ENCODE data around the gene UBL7.
"Not testable (repeated sequence)": the region's sequence is repeated elsewhere in the genome, so short reads cannot be mapped to it uniquely, and the experiment has no call there.

The UBL7 gene

GRCh38 chr15:74460871-74461846, at the start of gene UBL7:
Gene UBL7 (minus strand): TSS chr15:74461160. CDS start chr15:74458867, 2,293 bp downstream.
- DNase-seq = peak; percentile 83

DNA sequence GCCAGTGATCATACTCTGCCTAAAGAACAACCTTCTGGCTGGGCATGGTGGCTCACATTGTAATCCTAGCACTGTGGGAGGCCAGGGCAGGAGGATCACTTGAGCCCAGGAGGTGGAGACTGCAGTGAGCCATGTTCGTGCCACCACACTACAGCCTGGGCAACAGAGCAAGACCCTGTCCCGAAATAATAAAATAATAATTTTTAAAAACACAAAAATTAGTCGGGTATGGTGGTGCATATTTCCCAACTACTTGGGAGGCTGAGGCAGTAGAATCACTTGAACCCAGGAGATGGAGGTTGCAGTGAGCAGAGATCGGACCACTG, 45.5 kb upstream of the UBL7 start:
- DNase-seq = no peak

- DNase-seq = peak; percentile 8
Observed at GRCh38 chr15:74505837-74506514, 45.0 kb upstream of the UBL7 start.

DNA sequence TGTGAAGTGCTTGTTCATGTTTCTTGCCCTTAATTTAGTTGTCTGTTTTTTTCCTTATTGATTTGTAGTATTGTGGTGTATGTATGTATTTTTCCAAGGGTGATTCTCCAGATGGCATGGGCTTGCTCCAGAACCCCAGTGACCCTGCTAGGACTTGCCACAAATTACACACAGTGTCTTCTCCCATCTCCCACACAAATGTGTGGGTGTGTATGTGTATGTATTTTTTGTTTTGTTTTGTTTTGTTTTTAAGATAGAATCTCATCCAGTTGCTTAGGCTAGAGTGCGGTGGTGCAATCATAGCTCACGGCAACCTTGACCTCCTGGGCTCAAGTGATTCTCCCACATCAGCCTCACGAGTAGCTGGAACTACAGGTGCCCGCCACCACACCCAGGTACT, 43.9 kb upstream of the UBL7 start:
- no peak for DNase-seq

DNA sequence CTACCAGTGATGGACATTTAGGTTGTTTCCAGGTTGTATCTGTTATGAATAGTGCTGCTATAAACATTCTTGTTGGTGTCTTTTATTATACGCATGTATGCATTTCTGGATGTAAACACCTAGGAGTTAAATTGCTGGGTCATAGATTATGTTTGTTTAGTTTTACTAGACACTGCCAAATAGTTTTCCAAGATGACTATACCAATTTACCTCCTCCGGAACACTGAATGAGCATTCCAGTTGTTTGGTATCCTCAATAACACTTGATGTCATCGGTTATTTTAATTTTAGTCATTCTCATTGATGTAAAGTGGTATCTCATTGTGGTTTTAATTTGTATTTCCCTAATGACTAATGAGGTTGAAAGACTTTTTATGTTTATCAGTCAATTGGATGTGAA, 43.5 kb upstream of the UBL7 start:
- no peak for DNase-seq

GRCh38 chr15:74502301-74502700, 41.3 kb upstream of the UBL7 start:
- DNase-seq = no peak

- DNase-seq = no peak
Observed at GRCh38 chr15:74500401-74500800, 39.4 kb upstream of the UBL7 start.

DNA sequence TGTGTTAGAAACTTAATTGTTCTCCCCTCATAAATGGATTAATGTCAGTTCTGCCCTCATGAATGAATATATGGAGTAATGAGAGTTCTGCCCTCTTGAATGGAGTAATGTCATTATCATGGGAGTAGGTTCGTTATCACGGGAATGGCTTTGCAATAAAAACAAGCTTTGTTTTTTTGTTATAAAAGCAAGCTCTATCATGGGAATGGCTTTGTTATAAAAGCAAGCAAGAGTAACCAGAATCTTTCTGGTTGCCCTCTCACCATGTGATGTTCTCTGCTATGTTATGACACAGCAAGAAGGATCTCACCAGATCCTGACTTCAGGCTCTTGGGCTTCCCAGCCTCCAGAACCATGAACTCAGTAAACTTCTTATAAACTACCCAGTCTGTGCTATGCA, 38.4 kb upstream of the UBL7 start:
- no peak for DNase-seq

DNA sequence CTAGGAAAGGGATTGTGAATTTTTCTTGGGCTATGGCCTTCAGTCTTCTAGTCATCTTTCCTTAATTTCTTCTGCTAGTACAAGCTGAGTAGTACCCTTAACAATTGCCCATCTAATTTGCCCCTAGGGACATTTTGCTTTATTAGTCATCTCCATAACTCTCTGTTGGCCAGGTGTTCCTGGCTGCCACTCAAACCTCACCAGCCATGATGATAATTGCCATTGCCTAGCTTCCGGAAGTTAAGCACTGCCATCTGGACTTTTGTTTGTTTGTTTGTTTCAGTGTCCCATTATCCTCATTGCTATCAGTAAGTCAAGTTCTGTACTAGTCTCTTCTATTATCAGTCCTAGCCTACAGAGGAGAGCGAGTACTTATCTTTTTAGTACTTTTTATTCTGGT, 36.6 kb upstream of the UBL7 start:
- peak; percentile 86 for DNase-seq

DNA sequence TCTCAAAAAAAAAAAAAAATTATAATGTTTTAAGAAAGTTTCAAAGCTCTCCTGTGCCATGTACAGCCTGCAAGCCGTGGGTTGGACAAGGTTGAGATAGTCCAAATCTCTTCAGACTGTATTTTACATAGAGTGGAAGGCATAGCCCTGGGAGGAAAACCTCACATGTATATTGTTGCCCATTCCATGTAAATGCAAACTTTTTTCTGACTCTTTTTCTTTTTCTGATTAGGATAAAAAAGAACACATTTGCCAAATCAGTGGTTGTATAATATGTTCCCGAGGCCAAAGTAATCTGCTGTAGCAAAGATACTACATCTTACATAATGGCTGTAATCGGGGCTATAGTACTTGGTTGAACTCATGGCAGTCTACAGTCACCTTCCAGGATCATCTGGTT, 35.7 kb upstream of the UBL7 start:
- DNase-seq = no peak

DNA sequence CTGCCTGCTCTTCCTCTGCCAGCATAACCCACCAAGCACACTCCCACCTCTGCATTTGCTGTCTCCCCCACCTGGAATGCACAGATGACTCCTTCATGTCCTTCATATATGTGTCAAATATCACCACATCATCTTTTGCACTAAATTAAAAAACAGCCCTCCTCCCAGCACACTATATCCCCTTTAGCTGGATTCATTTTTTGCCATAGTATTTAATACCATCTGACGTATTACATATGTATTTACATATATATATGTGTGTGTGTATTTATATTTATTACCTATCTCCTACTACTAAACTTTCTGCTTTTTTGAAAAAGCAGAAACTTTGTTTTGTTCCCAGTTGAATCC, 29.4 kb upstream of the UBL7 start:
- DNase-seq = no peak

GRCh38 chr15:74489518-74490338, 28.8 kb upstream of the UBL7 start:
- peak; percentile 30 for DNase-seq

- DNase-seq = no peak
Observed at GRCh38 chr15:74488776-74489175, 27.8 kb upstream of the UBL7 start.

DNA sequence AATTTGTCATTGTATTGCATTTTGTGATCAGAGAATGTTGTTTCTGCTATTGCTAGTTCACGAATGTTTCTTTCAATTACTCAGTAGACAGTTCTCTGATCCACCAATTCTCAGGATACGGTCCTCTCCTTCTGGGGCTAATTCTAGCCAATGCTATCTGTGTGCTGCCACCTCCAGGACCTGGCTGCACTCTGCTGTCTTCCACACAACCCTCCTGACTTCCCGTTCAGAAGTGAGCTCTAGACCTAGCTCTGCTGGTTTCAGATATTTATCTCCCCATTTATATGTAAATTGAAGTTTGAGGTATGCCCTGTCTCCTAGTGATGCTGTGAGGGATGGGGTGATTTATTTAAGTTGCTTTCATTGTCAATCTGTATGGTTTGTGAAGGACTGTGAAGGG, 21.7 kb upstream of the UBL7 start:
- no peak for DNase-seq

DNA sequence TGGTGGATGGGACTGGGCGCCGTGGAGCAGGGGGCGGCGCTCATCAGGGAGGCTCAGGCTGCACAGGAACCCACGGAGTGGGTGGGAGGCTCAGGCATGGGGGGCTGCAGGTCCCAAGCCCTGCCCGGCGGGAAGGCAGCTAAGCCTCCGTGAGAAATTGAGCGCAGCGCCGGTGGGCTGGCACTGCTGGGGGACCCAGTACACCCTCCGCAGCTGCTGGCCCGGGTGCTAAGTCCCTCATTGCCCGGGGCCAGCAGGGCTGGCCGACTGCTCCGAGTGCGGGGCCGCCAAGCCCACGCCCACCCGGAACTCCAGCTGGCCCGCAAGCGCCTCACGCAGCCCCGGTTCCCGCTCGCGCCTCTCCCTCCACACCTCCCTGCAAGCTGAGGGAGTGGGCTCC, 19.4 kb upstream of the UBL7 start:
- not testable (repeated sequence) for DNase-seq

- not testable (repeated sequence) for DNase-seq
Observed at GRCh38 chr15:74471621-74472020, 10.7 kb upstream of the UBL7 start.

DNA sequence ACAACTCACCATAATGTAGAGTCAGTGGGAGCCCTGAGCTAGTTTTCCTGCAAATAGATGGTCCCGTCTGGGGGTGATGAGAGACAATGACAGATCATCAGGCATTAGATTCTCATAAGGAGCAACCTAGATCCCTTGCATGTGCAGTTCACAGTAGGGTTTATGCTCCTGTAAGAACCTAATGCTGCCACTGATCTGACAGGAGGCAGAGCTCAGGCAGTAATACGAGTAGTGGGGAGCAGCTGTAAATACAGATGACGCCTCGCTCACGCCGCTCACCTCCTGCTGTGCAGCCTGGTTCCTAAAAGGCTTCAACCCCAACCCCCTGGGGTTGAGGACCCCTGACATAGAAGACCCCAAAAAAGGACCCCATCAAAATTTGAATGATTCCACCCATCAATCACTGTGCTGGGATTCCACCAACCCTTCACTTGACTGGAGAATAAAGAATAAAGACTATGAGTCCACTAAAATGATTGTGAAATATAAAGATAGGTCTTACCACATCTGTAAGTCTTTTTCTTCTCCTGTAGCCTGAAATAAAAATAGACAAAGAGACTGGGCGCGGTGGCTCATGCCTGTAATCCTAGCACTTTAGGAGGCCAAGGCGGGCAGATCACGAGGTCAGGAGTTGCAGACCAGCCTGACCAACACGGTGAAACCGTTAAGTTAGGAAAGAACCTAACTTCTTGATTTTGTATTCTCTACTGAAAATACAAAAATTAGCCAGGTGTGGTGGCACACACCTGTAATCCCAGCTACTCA, 9.9 kb upstream of the UBL7 start:
- no peak for DNase-seq

DNA sequence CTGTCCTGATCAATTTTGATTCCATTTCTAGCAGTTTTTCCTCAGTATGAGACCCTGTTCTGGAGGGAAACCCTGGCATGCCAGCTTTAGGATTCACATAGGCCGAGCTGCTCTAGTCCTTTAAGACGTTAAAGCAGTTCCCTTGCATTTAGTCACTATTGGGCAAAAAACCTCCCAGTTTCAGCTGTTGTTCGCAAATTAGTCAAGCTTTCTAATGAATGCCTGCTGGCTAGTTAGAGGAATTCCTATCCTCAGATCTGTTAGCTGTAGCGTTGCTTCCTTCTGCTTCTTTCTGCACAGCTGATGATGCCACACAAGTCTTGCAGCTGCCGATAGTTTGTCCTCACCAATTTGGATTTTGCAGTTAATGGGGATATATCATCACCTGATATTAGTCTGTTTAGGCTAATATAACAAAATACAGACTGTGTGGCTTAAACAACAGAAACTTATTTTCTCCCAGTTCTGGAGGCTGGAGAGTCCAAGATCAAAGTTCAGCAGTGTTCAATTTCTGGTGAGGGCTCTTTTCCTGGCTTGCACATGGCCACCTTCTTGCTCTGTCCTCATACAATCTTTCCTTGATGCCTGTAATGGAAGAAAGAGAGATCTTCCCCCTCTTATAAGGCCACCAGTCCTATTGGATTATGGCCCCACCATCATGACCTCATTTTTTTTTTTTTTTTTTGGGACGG, 7.5 kb upstream of the UBL7 start:
- no peak for DNase-seq

- DNase-seq = no peak
Observed at GRCh38 chr15:74466570-74466969, 5.6 kb upstream of the UBL7 start.

DNA sequence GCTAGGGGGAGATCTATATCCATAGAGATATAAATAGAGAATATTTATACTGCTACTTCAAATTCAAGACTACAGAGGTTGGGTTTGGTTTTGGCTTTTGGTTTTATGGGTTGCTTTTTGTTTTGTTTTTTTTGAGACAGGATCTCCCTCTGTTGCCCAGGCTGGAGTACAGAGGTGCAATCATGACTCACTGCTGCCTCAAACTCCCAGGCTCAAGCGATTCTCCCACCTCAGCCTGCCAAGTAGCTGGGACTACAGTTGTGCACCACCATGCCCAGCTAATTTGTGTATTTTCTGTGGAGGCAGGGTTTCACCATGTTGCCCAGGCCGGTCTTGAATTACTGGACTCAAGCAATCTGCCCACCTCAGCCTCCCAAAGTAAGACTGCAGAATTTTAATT, 3.9 kb upstream of the UBL7 start:
- no peak for DNase-seq

DNA sequence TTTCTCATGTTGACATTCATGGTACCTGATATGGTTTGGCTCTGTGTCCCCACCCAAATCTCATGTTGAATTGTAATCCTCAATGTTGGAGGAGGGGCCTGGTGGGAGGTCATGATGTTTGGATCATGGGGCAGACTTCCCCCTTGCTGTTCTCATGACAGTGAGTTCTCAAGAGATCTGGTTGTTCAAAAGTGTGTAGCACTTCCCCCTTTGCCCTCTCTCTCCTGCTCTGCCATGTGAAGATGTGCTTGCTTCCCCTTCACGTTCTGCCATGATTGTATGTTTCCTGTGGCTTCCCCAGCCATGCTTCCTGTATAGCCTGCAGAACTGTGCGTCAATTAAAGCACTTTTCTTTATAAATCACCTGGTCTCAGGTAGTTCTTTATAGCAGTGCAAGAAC, 3.3 kb upstream of the UBL7 start:
- DNase-seq = no peak

DNA sequence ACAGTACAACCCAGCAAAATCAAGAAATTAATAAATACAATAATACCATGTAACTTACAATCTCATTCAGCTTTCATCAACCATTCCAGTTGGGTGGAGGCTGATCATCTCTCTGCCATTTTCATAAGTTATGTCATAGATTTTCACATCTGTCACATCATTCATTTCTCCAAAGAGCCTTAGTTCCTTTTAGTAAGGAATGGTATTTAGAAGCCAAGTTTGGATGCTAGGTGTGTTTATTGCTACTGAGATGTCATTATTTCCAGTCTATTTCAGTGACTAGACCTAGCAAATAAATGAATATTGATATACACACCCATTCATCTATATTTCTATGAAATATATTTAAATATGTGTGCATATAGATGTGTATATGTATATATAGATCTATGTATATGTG, 2.7 kb upstream of the UBL7 start:
- no peak for DNase-seq
